ENCODE measurements around the gene CROCC2. TPM values are rescaled to one million over a fixed set of nuclear protein-coding genes. Genes with fewer than 3 reads are reported as not detected.

Gene CROCC2
- polyA plus RNA-seq (2013): 0.03 TPM

GRCh38 chr2:240906141-240906910 is at the start of gene CROCC2:
CROCC2 (plus strand) TSS chr2:240906336; CDS start chr2:240906514, 178 bp downstream.
- POLR2A ChIA-PET: no interaction called here
- H3K27me3 ChIP-seq (replicated peaks in 2 of 5; ENCODE audit: control insufficient read depth in 4 of 5, insufficient read depth in 5 of 5, low read length in 4 of 5): peaks cover 0 to 6% (median 0%) of the 10 kb centered on the region in 5 experiments
- no peak for DNase-seq
- no peaks in the 10 kb centered on the region for H3K36me3 ChIP-seq (ENCODE audit: control insufficient read depth in 4 of 4, insufficient read depth in 4 of 4, low read length in 3 of 4)
- H3K4me3 ChIP-seq (ENCODE audit: control insufficient read depth in 1 of 7, extremely low read depth in 1 of 7, insufficient read depth in 4 of 7, low read depth in 2 of 7, low read length in 6 of 7): no peak within 1 kb of the TSS
- whole genome bisulfite sequencing (ENCODE audit: insufficient coverage): 91% methylated on average over 23 of the region's 23 CpGs
- CTCF ChIA-PET: no interaction called here
- no peak within 1 kb of the TSS for H3K27ac ChIP-seq (ENCODE audit: insufficient read depth in 1 of 2, low read depth in 1 of 2, low read length in 2 of 2, poor library complexity in 1 of 2, severe bottlenecking in 2 of 2)
- H3K9me3 ChIP-seq (ENCODE audit: control extremely low read depth in 1 of 5, control insufficient read depth in 4 of 5, insufficient read depth in 2 of 5, low read depth in 1 of 5, low read length in 4 of 5): no peaks in the 10 kb centered on the region
- H3K4me1 ChIP-seq (ENCODE audit: control extremely low read depth in 1 of 4, control insufficient read depth in 4 of 4, insufficient read depth in 4 of 4, low read length in 3 of 4): peaks cover 0 to 12% (median 0%) of the 10 kb centered on the region in 4 experiments

- no peaks in the 10 kb centered on the region for H3K27me3 ChIP-seq (replicated peaks in 2 of 5; ENCODE audit: control insufficient read depth in 4 of 5, insufficient read depth in 5 of 5, low read length in 4 of 5)
- H3K9me3 ChIP-seq (ENCODE audit: control extremely low read depth in 1 of 5, control insufficient read depth in 4 of 5, insufficient read depth in 2 of 5, low read depth in 1 of 5, low read length in 4 of 5): peaks cover 0 to 14% (median 10%) of the 10 kb centered on the region in 5 experiments
- no peaks in the 10 kb centered on the region for H3K4me1 ChIP-seq (ENCODE audit: control extremely low read depth in 1 of 4, control insufficient read depth in 4 of 4, insufficient read depth in 4 of 4, low read length in 3 of 4)
- WGBS (ENCODE audit: insufficient coverage): 96% methylated on average over 12 of the region's 21 CpGs
- H3K4me3 ChIP-seq (ENCODE audit: control insufficient read depth in 1 of 7, extremely low read depth in 1 of 7, insufficient read depth in 4 of 7, low read depth in 2 of 7, low read length in 6 of 7): no peak overlapping the region
- ChIA-PET POLR2A (no interaction called here), CTCF (interaction anchor here (1.1 to 1.3 kb wide), 2 partner anchors 10 to 55 kb away, joined by 3 read pairs; no protein-coding TSS in a partner anchor)
- no peaks in the 10 kb centered on the region for H3K36me3 ChIP-seq (ENCODE audit: control insufficient read depth in 4 of 4, insufficient read depth in 4 of 4, low read length in 3 of 4)
- no peak for DNase-seq
- no peak overlapping the region for H3K27ac ChIP-seq (ENCODE audit: insufficient read depth in 1 of 2, low read depth in 1 of 2, low read length in 2 of 2, poor library complexity in 1 of 2, severe bottlenecking in 2 of 2)
Observed at GRCh38 chr2:240857039-240858008, 48.8 kb upstream of the CROCC2 start.

- 92% methylated on average over 13 of the region's 13 CpGs for WGBS (ENCODE audit: insufficient coverage)
- POLR2A ChIA-PET: no interaction called here
Observed at GRCh38 chr2:240858321-240858720, 47.8 kb upstream of the CROCC2 start.

GRCh38 chr2:240858871-240859270 is 47.3 kb upstream of the CROCC2 start:
- H3K4me3 ChIP-seq (ENCODE audit: control insufficient read depth in 1 of 7, extremely low read depth in 1 of 7, insufficient read depth in 4 of 7, low read depth in 2 of 7, low read length in 6 of 7): no peak overlapping the region
- peaks cover 0 to 14% (median 10%) of the 10 kb centered on the region in 5 experiments for H3K9me3 ChIP-seq (ENCODE audit: control extremely low read depth in 1 of 5, control insufficient read depth in 4 of 5, insufficient read depth in 2 of 5, low read depth in 1 of 5, low read length in 4 of 5)
- POLR2A ChIA-PET: no interaction called here
- H3K4me1 ChIP-seq (ENCODE audit: control extremely low read depth in 1 of 4, control insufficient read depth in 4 of 4, insufficient read depth in 4 of 4, low read length in 3 of 4): no peaks in the 10 kb centered on the region
- H3K27ac ChIP-seq (ENCODE audit: insufficient read depth in 1 of 2, low read depth in 1 of 2, low read length in 2 of 2, poor library complexity in 1 of 2, severe bottlenecking in 2 of 2): no peak overlapping the region
- WGBS (ENCODE audit: insufficient coverage): 94% methylated on average over 9 of the region's 10 CpGs
- H3K27me3 ChIP-seq (replicated peaks in 2 of 5; ENCODE audit: control insufficient read depth in 4 of 5, insufficient read depth in 5 of 5, low read length in 4 of 5): no peaks in the 10 kb centered on the region
- DNase-seq: no peak
- CTCF ChIA-PET: no interaction called here
- H3K36me3 ChIP-seq (ENCODE audit: control insufficient read depth in 4 of 4, insufficient read depth in 4 of 4, low read length in 3 of 4): no peaks in the 10 kb centered on the region

More at GRCh38 chr2:240858321-240858720, 47.8 kb upstream of the CROCC2 start:
- Histone ChIP-seq H3K4me3 (ENCODE audit: control insufficient read depth in 1 of 7, extremely low read depth in 1 of 7, insufficient read depth in 4 of 7, low read depth in 2 of 7, low read length in 6 of 7) (no peak overlapping the region), H3K9me3 (ENCODE audit: control extremely low read depth in 1 of 5, control insufficient read depth in 4 of 5, insufficient read depth in 2 of 5, low read depth in 1 of 5, low read length in 4 of 5) (peaks cover 0 to 14% (median 10%) of the 10 kb centered on the region in 5 experiments), H3K27me3 (replicated peaks in 2 of 5; ENCODE audit: control insufficient read depth in 4 of 5, insufficient read depth in 5 of 5, low read length in 4 of 5) (no peaks in the 10 kb centered on the region), H3K27ac (ENCODE audit: insufficient read depth in 1 of 2, low read depth in 1 of 2, low read length in 2 of 2, poor library complexity in 1 of 2, severe bottlenecking in 2 of 2) (no peak overlapping the region), H3K4me1 (ENCODE audit: control extremely low read depth in 1 of 4, control insufficient read depth in 4 of 4, insufficient read depth in 4 of 4, low read length in 3 of 4) (no peaks in the 10 kb centered on the region), H3K36me3 (ENCODE audit: control insufficient read depth in 4 of 4, insufficient read depth in 4 of 4, low read length in 3 of 4) (no peaks in the 10 kb centered on the region)
- CTCF ChIA-PET: interaction anchor here (1.1 to 1.3 kb wide), 2 partner anchors 9 to 54 kb away, joined by 3 read pairs; no protein-coding TSS in a partner anchor
- DNase-seq: no peak

- Histone ChIP-seq H3K27ac (ENCODE audit: insufficient read depth in 1 of 2, low read depth in 1 of 2, low read length in 2 of 2, poor library complexity in 1 of 2, severe bottlenecking in 2 of 2) (no peak overlapping the region), H3K4me3 (ENCODE audit: control insufficient read depth in 1 of 7, extremely low read depth in 1 of 7, insufficient read depth in 4 of 7, low read depth in 2 of 7, low read length in 6 of 7) (no peak overlapping the region), H3K9me3 (ENCODE audit: control extremely low read depth in 1 of 5, control insufficient read depth in 4 of 5, insufficient read depth in 2 of 5, low read depth in 1 of 5, low read length in 4 of 5) (no peaks in the 10 kb centered on the region), H3K27me3 (replicated peaks in 2 of 5; ENCODE audit: control insufficient read depth in 4 of 5, insufficient read depth in 5 of 5, low read length in 4 of 5) (peaks cover 0 to 4% (median 0%) of the 10 kb centered on the region in 5 experiments), H3K36me3 (ENCODE audit: control insufficient read depth in 4 of 4, insufficient read depth in 4 of 4, low read length in 3 of 4) (no peaks in the 10 kb centered on the region), H3K4me1 (ENCODE audit: control extremely low read depth in 1 of 4, control insufficient read depth in 4 of 4, insufficient read depth in 4 of 4, low read length in 3 of 4) (no peaks in the 10 kb centered on the region)
- POLR2A ChIA-PET: no interaction called here
- DNase-seq: no peak
- CTCF ChIA-PET: interaction anchor here (0.8 to 3.8 kb wide), 2 partner anchors 9 to 29 kb away, joined by 3 to 20 read pairs; no protein-coding TSS in a partner anchor
- WGBS (ENCODE audit: insufficient coverage): 100% methylated on average over 1 of the region's 2 CpGs
Observed at GRCh38 chr2:240861547-240861946, 44.6 kb upstream of the CROCC2 start.

GRCh38 chr2:240864475-240864874 is 41.7 kb upstream of the CROCC2 start:
- 100% methylated on average over 2 of the region's 3 CpGs for WGBS (ENCODE audit: insufficient coverage)
- ChIA-PET POLR2A (interaction anchor here (0.6 kb wide), 1 partner anchor 48 kb away, joined by 3 read pairs; no protein-coding TSS in a partner anchor), CTCF (no interaction called here)
- Histone ChIP-seq H3K4me1 (ENCODE audit: control extremely low read depth in 1 of 4, control insufficient read depth in 4 of 4, insufficient read depth in 4 of 4, low read length in 3 of 4) (no peaks in the 10 kb centered on the region), H3K27me3 (replicated peaks in 2 of 5; ENCODE audit: control insufficient read depth in 4 of 5, insufficient read depth in 5 of 5, low read length in 4 of 5) (peaks cover 0 to 4% (median 0%) of the 10 kb centered on the region in 5 experiments), H3K9me3 (ENCODE audit: control extremely low read depth in 1 of 5, control insufficient read depth in 4 of 5, insufficient read depth in 2 of 5, low read depth in 1 of 5, low read length in 4 of 5) (no peaks in the 10 kb centered on the region), H3K27ac (ENCODE audit: insufficient read depth in 1 of 2, low read depth in 1 of 2, low read length in 2 of 2, poor library complexity in 1 of 2, severe bottlenecking in 2 of 2) (no peak overlapping the region), H3K36me3 (ENCODE audit: control insufficient read depth in 4 of 4, insufficient read depth in 4 of 4, low read length in 3 of 4) (no peaks in the 10 kb centered on the region), H3K4me3 (ENCODE audit: control insufficient read depth in 1 of 7, extremely low read depth in 1 of 7, insufficient read depth in 4 of 7, low read depth in 2 of 7, low read length in 6 of 7) (no peak overlapping the region)
- DNase-seq: no peak
